AG04449 (cell line): Measurements from ENCODE around the gene SGMS1.
A peak's percentile ranks its signal among the peaks of the same experiment; 100 is the strongest.

Source experiments
- CTCF ChIA-PET: fragments of 350-600 bp; formaldehyde crosslinking; extraction: SDS; loops from one replicate; lab custom pipeline; 2021; ENCODE audit warnings: antibody characterized with exemption; lab: Yijun Ruan, JAX
- POLR2A ChIA-PET: fragments of 400-600, 350-600 bp; formaldehyde crosslinking; extraction: SDS; loops from one replicate; lab custom pipeline; 2020; ENCODE audit warnings: antibody characterized with exemption, inconsistent platforms; lab: Yijun Ruan, JAX
- DNase-seq: peaks from one replicate; pipeline ENCODE4 v3.0.0-alpha.2; 2010; ENCODE audit warnings: low read depth, low spot score
- H3K4me3 ChIP-seq: 2 replicates; pipeline ENCODE4 v1.5.1; 2011; ENCODE audit warnings: low read depth, mild to moderate bottlenecking, control low read depth, low read length
- TF ChIP-seq, protein P1 (sequence below): IDR thresholded peaks from one replicate; pipeline ENCODE4 v1.5.1; 2011; ENCODE audit warnings: mild to moderate bottlenecking, moderate library complexity, low read length, control low read depth, inconsistent platforms; ENCODE audit not compliant: insufficient read depth; ENCODE audit errors: missing control alignments

The SGMS1 gene

DNA sequence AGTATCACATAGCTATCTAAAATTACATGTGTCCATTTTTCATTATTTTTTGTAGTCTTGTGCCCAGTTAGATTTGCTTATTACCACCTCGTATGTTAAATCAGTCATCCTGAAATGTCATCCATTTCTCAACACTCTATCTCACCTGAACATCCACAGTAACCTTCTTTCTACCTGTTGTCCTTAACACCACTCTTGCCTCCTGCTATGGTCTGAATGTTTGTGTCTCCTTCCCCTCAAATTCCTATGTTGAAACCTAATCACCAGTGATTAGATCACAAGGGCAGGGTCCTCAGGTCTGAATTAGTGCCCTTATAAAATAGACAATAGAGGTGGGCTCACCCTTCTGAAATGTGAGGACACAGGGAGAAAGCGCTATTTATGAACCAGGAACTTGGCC is 292.3 kb downstream of the SGMS1 start:
- ChIA-PET CTCF (interaction anchor here (1.6 kb wide), 1 partner anchor 37 kb away, joined by 3 read pairs; no protein-coding TSS in a partner anchor), POLR2A (no interaction called here)
- no peak for DNase-seq
- TF ChIP-seq, protein P1, sequence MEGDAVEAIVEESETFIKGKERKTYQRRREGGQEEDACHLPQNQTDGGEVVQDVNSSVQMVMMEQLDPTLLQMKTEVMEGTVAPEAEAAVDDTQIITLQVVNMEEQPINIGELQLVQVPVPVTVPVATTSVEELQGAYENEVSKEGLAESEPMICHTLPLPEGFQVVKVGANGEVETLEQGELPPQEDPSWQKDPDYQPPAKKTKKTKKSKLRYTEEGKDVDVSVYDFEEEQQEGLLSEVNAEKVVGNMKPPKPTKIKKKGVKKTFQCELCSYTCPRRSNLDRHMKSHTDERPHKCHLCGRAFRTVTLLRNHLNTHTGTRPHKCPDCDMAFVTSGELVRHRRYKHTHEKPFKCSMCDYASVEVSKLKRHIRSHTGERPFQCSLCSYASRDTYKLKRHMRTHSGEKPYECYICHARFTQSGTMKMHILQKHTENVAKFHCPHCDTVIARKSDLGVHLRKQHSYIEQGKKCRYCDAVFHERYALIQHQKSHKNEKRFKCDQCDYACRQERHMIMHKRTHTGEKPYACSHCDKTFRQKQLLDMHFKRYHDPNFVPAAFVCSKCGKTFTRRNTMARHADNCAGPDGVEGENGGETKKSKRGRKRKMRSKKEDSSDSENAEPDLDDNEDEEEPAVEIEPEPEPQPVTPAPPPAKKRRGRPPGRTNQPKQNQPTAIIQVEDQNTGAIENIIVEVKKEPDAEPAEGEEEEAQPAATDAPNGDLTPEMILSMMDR: no peak
- no peak overlapping the region for H3K4me3 ChIP-seq

- POLR2A ChIA-PET: interaction anchor here (0.8 kb wide), 1 partner anchor 295 kb away, joined by 3 read pairs; no protein-coding TSS in a partner anchor
- H3K4me3 ChIP-seq: no peak overlapping the region; the same call in 1 of the 2 replicates
- TF ChIP-seq, protein P1: no peak
- peak; percentile 59 for DNase-seq
- CTCF ChIA-PET: interaction anchor here (1.1 to 1.9 kb wide), 3 partner anchors 12 to 90 kb away, joined by 4 to 7 read pairs (median 4); no protein-coding TSS in a partner anchor
Measured at GRCh38 chr10:50326757-50327701, 296.7 kb downstream of the SGMS1 start.

GRCh38 chr10:50326172-50326555 is 297.6 kb downstream of the SGMS1 start:
- no peak overlapping the region for H3K4me3 ChIP-seq
- TF ChIP-seq, protein P1: no peak
- CTCF ChIA-PET: interaction anchor here (0.9 to 1.9 kb wide), 4 partner anchors 11 to 91 kb away, joined by 3 to 7 read pairs (median 4); no protein-coding TSS in a partner anchor
- DNase-seq: no peak
- POLR2A ChIA-PET: interaction anchor here (0.8 to 1.4 kb wide), 4 partner anchors 14 to 298 kb away, joined by 3 to 7 read pairs (median 3); no protein-coding TSS in a partner anchor

- ChIA-PET CTCF (interaction anchor here (0.9 to 1.9 kb wide), 4 partner anchors 10 to 92 kb away, joined by 3 to 7 read pairs (median 4); no protein-coding TSS in a partner anchor), POLR2A (interaction anchor here (0.9 to 1.4 kb wide), 4 partner anchors 13 to 414 kb away, joined by 3 to 7 read pairs (median 4); partner anchors contain the start of gene ASAH2B)
- peak overlapping the region; percentile 34 for H3K4me3 ChIP-seq
- peak; percentile 94 for DNase-seq
- TF ChIP-seq, protein P1: no peak
Measured at GRCh38 chr10:50325449-50326171, 298.1 kb downstream of the SGMS1 start.

GRCh38 chr10:50324680-50325393 is 298.9 kb downstream of the SGMS1 start:
- ChIA-PET CTCF (interaction anchor here (1.0 kb wide), 1 partner anchor 10 kb away, joined by 3 read pairs; no protein-coding TSS in a partner anchor), POLR2A (interaction anchor here (0.9 to 1.4 kb wide), 4 partner anchors 12 to 415 kb away, joined by 3 to 7 read pairs (median 4); partner anchors contain the start of gene ASAH2B)
- no peak overlapping the region for H3K4me3 ChIP-seq
- TF ChIP-seq, protein P1: no peak
- no peak for DNase-seq
